ENCODE data around the gene DLG2.

DNA sequence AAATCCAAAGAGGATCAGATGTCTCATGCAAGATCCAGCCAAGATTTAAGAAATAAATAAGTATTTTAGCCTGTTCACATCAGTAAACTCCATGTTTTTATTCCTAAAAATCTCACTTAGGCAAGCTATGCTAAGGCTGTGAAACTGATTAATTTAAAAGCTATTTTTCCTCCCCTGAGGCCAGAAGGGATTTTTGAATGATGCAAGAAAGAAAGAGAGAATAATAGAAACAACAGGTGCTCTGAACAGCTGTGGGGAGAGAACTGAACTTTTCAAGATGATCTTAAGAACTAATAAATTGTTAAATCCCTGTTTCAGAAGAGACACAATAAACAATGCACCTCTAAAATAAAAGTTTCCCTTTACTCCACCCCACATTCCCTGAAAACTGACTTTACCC, 241.6 kb downstream of the DLG2 start:
- TF ChIP-seq, protein P1, sequence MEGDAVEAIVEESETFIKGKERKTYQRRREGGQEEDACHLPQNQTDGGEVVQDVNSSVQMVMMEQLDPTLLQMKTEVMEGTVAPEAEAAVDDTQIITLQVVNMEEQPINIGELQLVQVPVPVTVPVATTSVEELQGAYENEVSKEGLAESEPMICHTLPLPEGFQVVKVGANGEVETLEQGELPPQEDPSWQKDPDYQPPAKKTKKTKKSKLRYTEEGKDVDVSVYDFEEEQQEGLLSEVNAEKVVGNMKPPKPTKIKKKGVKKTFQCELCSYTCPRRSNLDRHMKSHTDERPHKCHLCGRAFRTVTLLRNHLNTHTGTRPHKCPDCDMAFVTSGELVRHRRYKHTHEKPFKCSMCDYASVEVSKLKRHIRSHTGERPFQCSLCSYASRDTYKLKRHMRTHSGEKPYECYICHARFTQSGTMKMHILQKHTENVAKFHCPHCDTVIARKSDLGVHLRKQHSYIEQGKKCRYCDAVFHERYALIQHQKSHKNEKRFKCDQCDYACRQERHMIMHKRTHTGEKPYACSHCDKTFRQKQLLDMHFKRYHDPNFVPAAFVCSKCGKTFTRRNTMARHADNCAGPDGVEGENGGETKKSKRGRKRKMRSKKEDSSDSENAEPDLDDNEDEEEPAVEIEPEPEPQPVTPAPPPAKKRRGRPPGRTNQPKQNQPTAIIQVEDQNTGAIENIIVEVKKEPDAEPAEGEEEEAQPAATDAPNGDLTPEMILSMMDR (conservative IDR thresholded peaks at IDR 0.05 in 1 of 2, IDR thresholded peaks at IDR 0.05 in 1 of 2; ENCODE audit: extremely low read depth in 1 of 2, insufficient read depth in 1 of 2, low read depth in 1 of 2, low read length in 2 of 2), result no peak
- TF ChIP-seq EZH2 (IDR thresholded peaks at IDR 0.05; ENCODE audit: borderline replicate concordance, low read length), result no peak
